ENCODE results near the gene MPRIP. TPM values are rescaled to one million over a fixed set of nuclear protein-coding genes. Genes with fewer than 3 reads are reported as not detected.

Gene MPRIP
- total and polyA plus RNA-seq, 2 of the 13 experiments (the other 11 are each of a cell fraction or from before 2014, with no cell fraction given), result 50.2 to 52.4 TPM

- no peak for ATAC-seq
- no peaks in the 10 kb centered on the region for H3K9me3 ChIP-seq (ENCODE audit: low read length)
- BruUV-seq (replicated peaks), result no TSS peak
- no peak overlapping the region for H3K4me3 ChIP-seq (replicated peaks in 1 of 3; ENCODE audit: insufficient read depth in 1 of 3, low read depth in 2 of 3, low read length in 3 of 3)
- in situ Hi-C loops (cut with HindIII; ENCODE audit: extremely low pct_ligation_motif_present, low pct_unique_long_range_greater_than_20kb) (no loop called here), intact Hi-C loops (cut with micrococcal nuclease; ENCODE audit: unreplicated experiment) (no loop called here)
- POLR2A ChIA-PET, result no interaction called here
- H3K79me2 ChIP-seq (ENCODE audit: insufficient read depth, low read length), result no peaks in the 10 kb centered on the region
- no peak overlapping the region for H3K27ac ChIP-seq (ENCODE audit: extremely low read length, insufficient read depth, low read length)
- no peak overlapping the region for H3K4me2 ChIP-seq (ENCODE audit: low read depth, low read length)
- no peaks in the 10 kb centered on the region for H3K27me3 ChIP-seq (ENCODE audit: control insufficient read depth in 1 of 2, insufficient read depth in 2 of 2, low read length in 2 of 2)
- no peak overlapping the region for H3K9ac ChIP-seq (ENCODE audit: insufficient read depth, low read depth, low read length)
- no peak for FAIRE-seq
- no peaks in the 10 kb centered on the region for H3K4me1 ChIP-seq (ENCODE audit: insufficient read depth, low read length)
- H3K36me3 ChIP-seq (replicated peaks in 1 of 2; ENCODE audit: control insufficient read depth in 1 of 2, insufficient read depth in 2 of 2, low read length in 2 of 2), result peaks cover 13 to 50% of the 10 kb centered on the region in 2 experiments; a peak in 4 of 5 replicates
- H2AFZ ChIP-seq (ENCODE audit: low read length), result no peak overlapping the region
- WGBS (ENCODE audit: low lambda C conversion rate), result 98% methylated on average over 6 of the region's 10 CpGs
- H4K20me1 ChIP-seq (ENCODE audit: insufficient read depth, low read length), result no peaks in the 10 kb centered on the region
- no peak for DNase-seq (ENCODE audit: low spot score)
- CTCF ChIA-PET (ENCODE audit: low intra/inter-chr PET ratio, low total read pairs), result no interaction called here
- no peak for TF ChIP-seq GFI1 (CRISPR knock-in tag; IDR thresholded peaks at IDR 0.05; ENCODE audit: borderline replicate concordance)
- TF ChIP-seq KMT2B (CRISPR knock-in tag; IDR thresholded peaks at IDR 0.05), result no peak
- TF ChIP-seq CEBPZ (IDR thresholded peaks at IDR 0.05; ENCODE audit: low read length), result no peak
- no peak for TF ChIP-seq RXRB (CRISPR knock-in tag; IDR thresholded peaks at IDR 0.05; ENCODE audit: borderline replicate concordance)
- TF ChIP-seq HOXA3 (CRISPR knock-in tag; IDR thresholded peaks at IDR 0.05), result no peak
- TF ChIP-seq NFYC (CRISPR knock-in tag; IDR thresholded peaks at IDR 0.05), result no peak
- no peak for TF ChIP-seq ZNF605 (CRISPR knock-in tag; IDR thresholded peaks at IDR 0.05)
- TF ChIP-seq TAF15 (IDR thresholded peaks at IDR 0.05; ENCODE audit: low read depth, low read length, poor library complexity, severe bottlenecking), result no peak
- TF ChIP-seq ZNF687 (CRISPR knock-in tag; IDR thresholded peaks at IDR 0.05), result no peak
- no peak for TF ChIP-seq GTF3A (CRISPR knock-in tag; conservative IDR thresholded peaks at IDR 0.05)
- no peak for TF ChIP-seq HNRNPLL (IDR thresholded peaks at IDR 0.05; ENCODE audit: low read depth, low read length, poor library complexity, severe bottlenecking)
Measured at GRCh38 chr17:17167356-17167755, 125.1 kb downstream of the MPRIP start.
